Islet precursor cell (in vitro differentiated cells): ENCODE results near the gene SLCO2B1.

Source experiments
- DNase-seq: peaks from one replicate; pipeline ENCODE4 v3.0.0-alpha.2; 2018

The SLCO2B1 gene

GRCh38 chr11:75145972-75146519, 4.9 kb upstream of the SLCO2B1 start:
- DNase-seq: no peak

- no peak for DNase-seq
These were observed 4.2 kb upstream of the SLCO2B1 start for GRCh38 chr11:75146711-75147110.

- no peak for DNase-seq
These were observed 3.6 kb upstream of the SLCO2B1 start for GRCh38 chr11:75147191-75147874.

- DNase-seq: no peak
These were observed 3.0 kb upstream of the SLCO2B1 start for GRCh38 chr11:75147875-75148263.

- DNase-seq: no peak
These were observed 2.4 kb upstream of the SLCO2B1 start for GRCh38 chr11:75148436-75148983.

- no peak for DNase-seq
These were observed 991 bp upstream of the SLCO2B1 start for GRCh38 chr11:75149766-75150465.

GRCh38 chr11:75151346-75152047, 590 bp downstream of the SLCO2B1 start:
- no peak for DNase-seq

- DNase-seq: no peak
These were observed 1.2 kb downstream of the SLCO2B1 start for GRCh38 chr11:75152090-75152489.

GRCh38 chr11:75152651-75153427, 1.9 kb downstream of the SLCO2B1 start:
- no peak for DNase-seq

- DNase-seq: no peak
These were observed 4.0 kb downstream of the SLCO2B1 start for GRCh38 chr11:75154646-75155569.

- DNase-seq: no peak
These were observed 4.9 kb downstream of the SLCO2B1 start for GRCh38 chr11:75155570-75156422.

- no peak for DNase-seq
These were observed 7.3 kb downstream of the SLCO2B1 start for GRCh38 chr11:75158241-75158640.

GRCh38 chr11:75158696-75159150, 7.8 kb downstream of the SLCO2B1 start:
- peak; percentile 75 for DNase-seq

- no peak for DNase-seq
These were observed 8.4 kb downstream of the SLCO2B1 start for GRCh38 chr11:75159151-75159953.

GRCh38 chr11:75160220-75160757, 9.4 kb downstream of the SLCO2B1 start:
- DNase-seq: no peak

- no peak for DNase-seq
These were observed 10.0 kb downstream of the SLCO2B1 start for GRCh38 chr11:75160880-75161279.

GRCh38 chr11:75161506-75162095, 10.7 kb downstream of the SLCO2B1 start:
- no peak for DNase-seq

GRCh38 chr11:75162954-75163353, 12.0 kb downstream of the SLCO2B1 start:
- DNase-seq: no peak
